HG02943 (cell line): ENCODE measurements around the gene KRT6A.

Experiments
- ATAC-seq: cut with Tn5 transposase; IDR thresholded peaks from one replicate; pipeline ENCODE4 v1.9.1; 2021; ENCODE audit warnings: mild to moderate bottlenecking, low read depth, moderate library complexity; ENCODE audit not compliant: unreplicated experiment

The KRT6A gene

DNA sequence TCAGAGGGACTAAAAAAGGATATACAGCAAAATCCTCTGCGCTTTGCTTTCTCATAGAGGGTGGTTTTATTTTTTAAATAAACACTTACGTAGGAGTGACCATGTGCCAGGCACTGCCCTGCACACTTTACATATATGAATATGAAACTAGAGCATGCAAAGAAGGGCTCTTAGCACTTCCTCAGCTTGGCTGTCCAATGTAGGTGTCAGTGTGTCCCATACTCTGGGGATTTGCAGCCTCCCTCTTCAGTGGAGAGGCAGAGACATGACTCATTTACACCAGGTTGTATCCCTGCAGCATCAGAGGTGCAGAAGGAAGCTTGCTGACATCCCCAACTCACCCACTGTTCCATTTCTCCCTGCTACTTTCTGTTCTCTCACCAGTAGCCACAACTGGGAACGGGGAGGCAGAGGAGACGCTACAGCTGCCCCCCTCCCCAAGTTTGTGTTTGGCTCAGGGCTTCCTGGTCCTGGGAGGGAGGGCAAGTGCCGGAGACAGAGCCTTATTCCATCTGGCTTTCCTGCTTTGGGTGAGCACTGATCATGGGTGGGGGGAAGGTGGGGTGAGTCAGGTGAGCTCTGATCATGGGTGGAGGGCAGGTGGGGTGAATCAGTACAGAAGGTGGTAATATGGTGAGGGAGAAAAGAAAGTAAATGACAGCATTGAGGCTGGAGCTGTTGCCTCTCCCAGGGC is 32.0 kb upstream of the KRT6A start:
- ATAC-seq = no peak

DNA sequence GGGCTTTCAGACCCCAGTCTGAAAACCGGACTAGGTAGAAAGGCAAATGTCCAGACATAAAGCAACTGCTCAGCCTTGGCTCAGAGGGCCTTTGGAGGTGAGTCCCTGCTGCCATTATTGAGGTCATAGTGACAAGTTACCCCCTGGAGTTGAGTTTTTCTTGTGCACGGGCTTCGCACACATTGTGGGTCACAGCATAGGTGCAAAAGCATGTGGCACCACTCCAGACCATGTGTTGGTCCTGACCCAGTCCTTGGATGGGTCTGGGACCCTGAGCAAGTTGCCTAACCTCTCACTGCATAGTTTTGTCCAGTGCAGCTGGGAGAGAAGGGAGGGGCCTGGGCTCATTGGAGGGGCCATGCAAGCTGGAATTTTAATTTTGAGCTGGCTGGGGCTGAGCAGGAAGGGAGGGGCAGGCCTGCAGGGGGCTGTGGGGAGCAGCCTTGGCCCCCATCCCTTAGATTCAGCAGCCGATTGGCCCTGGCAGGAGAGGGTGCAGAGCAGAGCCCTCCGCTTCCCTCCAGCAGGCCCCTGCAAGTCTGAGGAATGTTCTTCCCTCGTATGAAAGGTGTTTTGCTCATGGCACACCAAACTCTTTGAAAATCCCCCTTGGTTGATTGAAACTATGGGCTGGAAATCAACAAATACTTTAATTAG is 31.3 kb upstream of the KRT6A start:
- ATAC-seq = no peak

DNA sequence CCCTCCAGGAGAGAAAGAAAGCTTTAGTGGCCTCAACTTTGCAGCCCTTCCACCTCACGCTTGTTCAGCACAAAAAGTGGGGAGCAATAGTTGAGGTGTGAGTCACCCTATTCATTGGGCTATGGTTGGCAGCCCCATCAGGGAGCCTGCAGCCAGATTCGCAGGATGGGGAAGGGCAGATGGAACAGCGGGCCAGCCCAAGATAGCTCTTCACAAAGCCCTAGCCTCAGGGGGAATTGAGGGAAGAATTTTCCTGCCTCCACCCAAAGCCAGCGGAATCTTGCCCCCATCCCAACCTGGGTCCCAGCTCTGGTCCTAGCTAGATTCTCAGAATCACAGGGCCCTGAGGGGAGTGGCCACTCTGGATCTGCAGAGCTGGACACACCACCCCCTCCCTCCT is 30.8 kb upstream of the KRT6A start:
- ATAC-seq = no peak

DNA sequence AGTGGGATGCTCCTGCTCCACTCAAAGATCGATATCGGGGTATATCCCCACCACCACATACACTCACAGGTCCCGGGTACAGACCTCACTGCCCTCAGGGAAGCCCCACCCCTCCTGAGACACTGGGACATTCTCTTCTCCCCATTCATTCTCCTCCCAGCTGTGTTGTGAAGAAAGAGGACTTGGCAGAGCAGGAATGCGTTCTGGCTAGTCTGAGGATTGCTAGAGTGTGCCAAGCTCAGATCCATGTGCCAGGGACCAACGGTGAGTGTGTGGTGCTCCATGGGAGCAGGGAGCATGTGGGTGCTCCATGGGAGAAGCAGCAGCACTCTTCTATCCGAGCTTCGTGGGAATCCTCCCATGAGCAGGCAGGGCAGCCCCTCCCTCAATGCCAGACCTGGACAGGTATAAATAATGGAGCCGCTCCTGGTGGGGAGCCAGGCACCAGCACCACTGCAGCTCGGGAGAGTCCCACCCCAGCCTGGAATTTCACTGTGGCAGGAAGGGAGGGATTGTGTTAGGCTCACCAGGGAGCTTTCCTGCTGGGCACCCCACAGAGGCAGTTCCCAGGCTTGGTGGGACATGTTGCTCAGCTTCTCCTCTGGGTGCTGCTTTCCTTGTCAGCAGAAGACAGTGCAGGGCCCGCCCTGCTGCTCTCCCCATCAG is 29.4 kb upstream of the KRT6A start:
- ATAC-seq = no peak

DNA sequence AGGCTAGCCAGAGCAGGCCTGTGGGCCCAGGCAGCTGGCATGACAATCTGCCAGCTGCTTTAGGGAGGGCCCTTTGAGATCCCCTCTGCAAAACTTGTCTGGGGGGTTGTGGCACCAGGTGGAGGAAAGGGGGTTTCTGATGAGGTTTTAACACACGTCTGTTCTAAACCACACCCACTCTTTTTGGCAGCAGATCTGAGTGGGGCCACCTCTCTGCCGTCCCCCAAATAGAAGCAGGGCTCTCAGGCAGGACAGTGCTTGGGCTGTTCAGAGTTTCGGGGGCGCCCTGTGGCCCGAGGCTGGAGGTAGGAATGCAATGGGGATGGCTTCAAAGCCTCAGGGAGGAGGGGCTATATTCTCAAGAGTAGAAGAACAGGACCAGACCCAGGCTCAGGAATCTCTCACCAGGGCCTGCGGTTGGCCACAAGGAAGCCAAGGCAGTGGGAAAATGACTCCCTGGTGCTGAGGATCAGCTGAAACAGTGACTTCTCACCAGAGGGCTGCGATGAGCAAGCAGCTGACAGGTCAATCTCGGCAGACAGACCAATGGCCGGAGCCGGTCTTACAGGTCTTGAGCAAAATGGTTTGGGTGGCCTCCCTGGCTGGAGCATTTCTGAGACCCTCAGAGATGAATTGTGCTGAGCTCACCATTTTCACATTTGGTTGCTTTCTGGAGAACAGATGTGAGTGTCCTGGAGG is 28.7 kb upstream of the KRT6A start:
- no peak for ATAC-seq

GRCh38 chr12:52521175-52521567 is 28.1 kb upstream of the KRT6A start:
- no peak for ATAC-seq

DNA sequence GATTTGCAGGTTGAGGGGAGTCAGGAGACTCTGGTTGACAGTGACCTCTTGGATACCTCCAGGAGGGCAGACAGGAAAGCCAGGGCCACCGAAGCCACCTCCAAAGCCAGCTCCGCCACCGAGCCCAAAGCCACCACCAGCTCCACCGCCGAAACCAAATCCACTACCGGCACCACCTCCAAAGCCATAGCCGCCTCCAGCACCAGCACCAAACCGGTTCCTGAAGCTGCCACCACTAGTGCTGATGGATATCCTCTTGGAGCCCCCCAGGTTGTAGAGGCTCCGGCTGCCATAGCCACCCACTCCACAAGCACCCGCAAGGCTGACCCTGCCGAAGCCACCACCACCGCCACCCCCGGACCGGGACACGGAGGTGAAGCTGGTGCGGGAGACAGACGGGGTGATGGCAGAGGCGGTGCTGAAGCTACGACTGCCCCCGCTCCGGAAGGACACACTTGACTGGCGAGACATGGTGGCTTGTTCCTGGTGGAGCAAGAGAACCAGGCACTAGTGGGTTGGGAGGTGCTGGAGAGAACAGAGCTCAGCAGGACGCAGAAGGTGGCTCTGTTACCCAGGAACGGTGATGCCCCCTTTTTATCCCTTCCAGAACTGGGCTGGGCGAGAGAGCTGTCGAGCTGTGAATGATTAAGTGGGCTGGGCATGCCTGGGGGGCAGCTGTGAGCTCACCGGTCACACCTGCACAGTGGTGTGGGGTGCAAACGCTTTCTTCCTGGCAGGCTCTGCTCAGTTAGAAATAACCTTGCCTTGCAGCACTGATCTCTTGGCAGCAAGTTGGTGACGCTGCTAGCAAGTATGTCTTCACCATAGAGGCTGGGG is 27.0 kb upstream of the KRT6A start, which contains the start of gene KRT5:
KRT5 (minus strand) TSS at position 569 of the 837 bp plus-strand sequence; CDS start at position 471, 98 bp downstream.
- ATAC-seq = no peak

- ATAC-seq = no peak
Measured at GRCh38 chr12:52519387-52519703, 26.3 kb upstream of the KRT6A start.

GRCh38 chr12:52518574-52519386 is 25.7 kb upstream of the KRT6A start:
- ATAC-seq = no peak

DNA sequence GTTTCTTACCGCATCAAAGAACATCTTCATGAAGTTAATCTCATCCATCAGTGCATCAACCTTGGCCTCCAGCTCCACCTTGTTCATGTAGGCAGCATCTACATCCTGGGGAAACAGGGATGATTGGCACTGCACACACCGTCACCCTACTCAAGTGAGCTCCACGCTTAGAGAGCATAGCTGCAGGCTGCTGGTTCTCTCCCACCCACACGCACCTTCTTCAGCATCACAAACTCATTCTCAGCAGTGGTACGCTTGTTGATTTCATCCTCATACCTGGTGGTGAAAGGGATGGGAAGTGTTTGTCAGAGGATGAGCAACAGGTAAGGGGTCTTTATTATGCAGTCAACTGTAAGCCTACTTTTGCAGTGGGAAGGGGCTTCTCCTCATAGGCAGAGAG is 24.8 kb upstream of the KRT6A start:
- ATAC-seq = no peak

DNA sequence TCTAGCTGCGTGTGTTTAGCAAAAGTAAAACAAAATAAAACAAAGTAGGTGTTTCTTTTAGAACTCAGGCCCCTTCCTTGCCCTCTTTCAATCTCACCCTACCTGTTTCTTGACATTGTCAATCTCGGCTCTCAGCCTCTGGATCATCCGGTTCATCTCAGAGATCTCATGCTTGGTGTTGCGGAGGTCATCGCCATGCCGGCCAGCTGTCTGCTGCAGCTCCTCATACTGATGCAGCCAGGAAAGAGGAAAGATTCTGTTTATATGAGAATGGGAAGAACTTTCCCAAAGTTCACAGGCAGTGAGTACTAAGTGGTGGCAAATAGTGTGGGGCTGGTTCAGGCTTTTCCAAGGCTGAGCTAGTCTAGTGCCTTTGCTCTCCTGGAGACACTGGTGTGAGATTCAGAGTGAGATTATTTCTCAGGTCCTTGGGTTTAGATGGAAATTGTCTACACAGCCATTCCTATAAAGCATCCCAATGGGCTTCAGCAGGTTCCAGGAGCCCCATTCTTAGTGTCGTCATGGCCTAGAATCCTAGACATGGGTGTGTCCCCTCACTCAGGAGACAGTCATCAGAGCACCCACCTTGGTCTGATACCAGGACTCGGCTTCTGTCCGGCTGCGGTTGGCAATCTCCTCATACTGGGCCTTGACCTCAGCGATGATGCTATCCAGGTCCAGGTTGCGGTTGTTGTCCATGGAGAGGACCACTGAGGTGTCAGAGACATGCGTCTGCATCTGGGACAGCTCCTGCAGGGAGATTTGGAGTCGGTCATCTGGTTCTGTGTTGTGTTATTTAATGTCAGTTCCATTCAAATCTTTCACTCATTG is 24.2 kb upstream of the KRT6A start:
- no peak for ATAC-seq

- no peak for ATAC-seq
Measured at GRCh38 chr12:52515927-52516831, 23.1 kb upstream of the KRT6A start.

DNA sequence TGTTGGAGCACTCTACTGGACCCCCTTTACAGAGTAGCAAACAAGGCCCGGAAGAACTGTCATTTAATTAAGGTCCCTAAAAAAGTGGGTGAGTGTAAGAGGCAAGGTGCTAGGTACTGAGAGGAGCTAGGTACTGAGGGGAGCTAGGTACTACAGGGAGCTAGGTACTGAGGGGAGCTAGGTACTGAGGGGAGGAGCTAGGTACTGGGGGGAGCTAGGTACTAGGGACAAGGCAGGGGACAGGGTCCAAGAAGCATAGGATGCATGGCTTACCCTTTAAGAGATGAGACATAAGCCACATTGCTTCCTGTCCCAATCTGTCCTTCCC is 22.2 kb upstream of the KRT6A start:
- no peak for ATAC-seq

- ATAC-seq = no peak
Measured at GRCh38 chr12:52514471-52515318, 21.6 kb upstream of the KRT6A start.

GRCh38 chr12:52513736-52514135 is 20.7 kb upstream of the KRT6A start:
- ATAC-seq = no peak

- no peak for ATAC-seq
Measured at GRCh38 chr12:52508211-52508610, 15.2 kb upstream of the KRT6A start.
